SU-DHL-6 (cell line): ENCODE measurements around the gene IRF2.

Experiments
- EZH2phosphoT487 ChIP-seq: fragments of 200-600 bp; sonication (generic), shearing (Covaris generic); conservative IDR thresholded peaks from 2 replicates; pipeline ENCODE4 v1.6.1; 2018; ENCODE audit warnings: mild to moderate bottlenecking, antibody characterized with exemption, low read length, moderate library complexity, mixed read lengths
- TF ChIP-seq, protein P1 (sequence below): fragments of 200-600 bp; sonication (generic); IDR thresholded peaks from one replicate; pipeline ENCODE4 v1.5.1; 2017; ENCODE audit warnings: antibody characterized with exemption, mild to moderate bottlenecking, low read length, moderate library complexity; ENCODE audit not compliant: insufficient read depth, poor library complexity, severe bottlenecking

DNA sequence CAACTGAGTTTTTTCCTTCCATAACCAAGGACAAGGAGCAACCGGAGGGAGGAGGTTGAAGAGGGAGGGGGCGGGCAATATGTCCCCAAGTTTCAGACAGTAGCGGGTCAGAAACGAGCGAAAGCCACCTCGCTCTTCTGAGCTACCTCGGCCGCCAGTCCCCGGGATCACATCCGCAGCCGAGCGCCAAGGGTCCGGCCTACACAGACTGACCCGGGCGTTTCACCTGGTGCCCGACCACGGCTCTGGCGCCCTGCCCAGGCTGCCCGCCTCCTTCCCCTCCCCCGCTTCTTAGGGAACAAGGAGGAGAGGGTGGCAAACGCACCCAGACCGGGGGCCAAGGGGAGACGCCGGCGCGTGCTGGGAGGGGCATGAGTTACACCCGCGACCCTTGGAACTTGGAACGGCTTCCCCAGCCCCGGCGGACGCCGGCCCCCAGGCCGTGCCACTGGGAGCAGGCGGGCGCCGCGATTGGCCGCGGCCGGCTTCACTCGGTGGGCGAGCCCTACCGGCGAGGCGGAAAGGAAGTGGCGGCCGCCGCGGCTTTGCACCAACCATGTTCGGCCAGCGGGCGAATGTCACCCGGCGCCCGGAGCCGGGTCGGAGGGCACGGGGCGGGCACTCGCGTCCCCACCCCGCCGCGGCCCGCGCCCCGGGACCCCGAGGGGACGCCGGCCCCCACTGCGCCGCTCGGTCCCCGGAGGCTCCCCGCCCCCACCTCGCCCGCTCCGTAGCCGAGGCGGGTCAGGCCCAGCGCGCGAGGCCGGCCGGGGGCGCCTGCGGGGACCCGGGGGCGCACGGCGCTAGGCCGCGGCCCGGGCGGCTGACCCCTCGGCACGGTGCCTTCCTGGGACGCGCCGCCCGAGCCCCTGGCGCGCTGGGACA is 1.5 kb downstream of the IRF2 start:
- TF ChIP-seq, protein P1, sequence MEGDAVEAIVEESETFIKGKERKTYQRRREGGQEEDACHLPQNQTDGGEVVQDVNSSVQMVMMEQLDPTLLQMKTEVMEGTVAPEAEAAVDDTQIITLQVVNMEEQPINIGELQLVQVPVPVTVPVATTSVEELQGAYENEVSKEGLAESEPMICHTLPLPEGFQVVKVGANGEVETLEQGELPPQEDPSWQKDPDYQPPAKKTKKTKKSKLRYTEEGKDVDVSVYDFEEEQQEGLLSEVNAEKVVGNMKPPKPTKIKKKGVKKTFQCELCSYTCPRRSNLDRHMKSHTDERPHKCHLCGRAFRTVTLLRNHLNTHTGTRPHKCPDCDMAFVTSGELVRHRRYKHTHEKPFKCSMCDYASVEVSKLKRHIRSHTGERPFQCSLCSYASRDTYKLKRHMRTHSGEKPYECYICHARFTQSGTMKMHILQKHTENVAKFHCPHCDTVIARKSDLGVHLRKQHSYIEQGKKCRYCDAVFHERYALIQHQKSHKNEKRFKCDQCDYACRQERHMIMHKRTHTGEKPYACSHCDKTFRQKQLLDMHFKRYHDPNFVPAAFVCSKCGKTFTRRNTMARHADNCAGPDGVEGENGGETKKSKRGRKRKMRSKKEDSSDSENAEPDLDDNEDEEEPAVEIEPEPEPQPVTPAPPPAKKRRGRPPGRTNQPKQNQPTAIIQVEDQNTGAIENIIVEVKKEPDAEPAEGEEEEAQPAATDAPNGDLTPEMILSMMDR: no peak
- no peak for TF ChIP-seq EZH2phosphoT487
